DMS 273 treated with DMSO at 0.1 percent for 48 hours (cell line): Measurements from ENCODE around the gene SEMA3F.
"Not testable (repeated sequence)": the region's sequence is repeated elsewhere in the genome, so short reads cannot be mapped to it uniquely, and the experiment has no call there.

Experiments
- DNase-seq: peaks from one replicate; lab custom pipeline; 2025; lab: John Stamatoyannopoulos, UW

The SEMA3F gene

DNA sequence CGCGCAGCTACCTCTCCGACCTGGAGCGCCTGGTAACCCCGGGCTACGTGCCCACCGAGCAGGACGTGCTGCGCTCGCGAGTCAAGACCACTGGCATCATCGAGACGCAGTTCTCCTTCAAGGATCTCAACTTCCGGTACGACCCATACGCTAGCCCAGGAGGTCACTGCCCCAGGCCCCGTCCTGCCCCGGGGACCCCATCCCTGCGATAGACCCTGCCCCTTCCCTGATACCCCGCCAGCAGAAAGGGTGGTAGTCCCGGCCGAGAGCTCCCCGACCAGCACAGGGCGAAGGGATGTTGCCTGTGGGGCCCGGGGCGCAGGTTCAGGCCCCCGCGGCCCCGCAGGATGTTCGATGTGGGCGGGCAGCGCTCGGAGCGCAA is 38.6 kb downstream of the SEMA3F start:
- no peak for DNase-seq

DNA sequence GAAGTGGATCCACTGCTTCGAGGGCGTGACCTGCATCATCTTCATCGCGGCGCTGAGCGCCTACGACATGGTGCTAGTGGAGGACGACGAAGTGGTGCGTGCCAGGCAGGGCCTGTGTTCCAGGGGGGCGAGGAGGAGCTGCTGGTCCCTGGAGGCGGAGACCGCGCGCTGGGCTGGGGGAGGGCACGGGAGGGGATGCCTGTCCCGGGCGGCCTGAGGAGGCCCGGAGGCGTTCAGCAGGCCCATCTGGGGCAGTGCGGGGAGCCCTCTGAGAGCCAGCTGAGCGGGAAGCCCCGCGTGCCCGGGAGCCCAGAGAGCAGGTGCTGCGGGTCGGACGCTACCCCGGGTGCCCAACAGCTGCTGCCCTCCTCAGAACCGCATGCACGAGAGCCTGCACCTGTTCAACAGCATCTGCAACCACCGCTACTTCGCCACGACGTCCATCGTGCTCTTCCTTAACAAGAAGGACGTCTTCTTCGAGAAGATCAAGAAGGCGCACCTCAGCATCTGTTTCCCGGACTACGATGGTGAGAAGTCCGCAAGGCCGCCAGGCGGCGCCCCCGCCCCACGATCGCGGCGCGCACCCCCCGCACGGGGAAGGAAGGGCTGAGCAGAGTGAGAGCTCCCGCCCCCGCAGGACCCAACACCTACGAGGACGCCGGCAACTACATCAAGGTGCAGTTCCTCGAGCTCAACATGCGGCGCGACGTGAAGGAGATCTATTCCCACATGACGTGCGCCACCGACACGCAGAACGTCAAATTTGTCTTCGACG is 39.2 kb downstream of the SEMA3F start:
- DNase-seq = no peak

DNA sequence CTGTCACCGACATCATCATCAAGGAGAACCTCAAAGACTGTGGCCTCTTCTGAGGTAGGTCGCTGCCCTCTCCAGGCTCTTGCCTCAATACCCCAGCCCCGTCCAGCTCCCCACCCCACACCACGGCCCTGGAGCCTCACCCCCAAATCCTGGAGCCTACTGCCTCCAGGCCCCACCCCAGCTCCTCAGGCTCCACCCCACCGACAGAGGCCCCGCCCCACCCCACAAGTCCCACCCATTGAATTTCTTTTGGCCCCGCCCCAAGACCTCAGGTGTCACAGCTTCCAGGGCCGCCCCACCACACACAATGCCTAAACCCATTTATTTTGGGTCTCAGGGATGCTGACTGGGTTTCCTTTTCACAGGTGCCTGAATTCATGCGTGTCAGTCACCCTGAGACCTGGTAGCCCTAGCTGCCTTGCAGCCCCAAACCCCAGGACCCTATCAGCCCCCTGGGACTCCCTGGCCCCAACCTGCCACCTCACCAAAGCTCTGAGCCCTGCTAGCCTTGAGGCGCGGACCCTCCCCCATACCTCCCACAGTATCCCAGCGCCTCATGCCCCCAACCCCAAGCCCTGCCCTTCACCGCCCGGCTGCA is 39.9 kb downstream of the SEMA3F start:
- no peak for DNase-seq

DNA sequence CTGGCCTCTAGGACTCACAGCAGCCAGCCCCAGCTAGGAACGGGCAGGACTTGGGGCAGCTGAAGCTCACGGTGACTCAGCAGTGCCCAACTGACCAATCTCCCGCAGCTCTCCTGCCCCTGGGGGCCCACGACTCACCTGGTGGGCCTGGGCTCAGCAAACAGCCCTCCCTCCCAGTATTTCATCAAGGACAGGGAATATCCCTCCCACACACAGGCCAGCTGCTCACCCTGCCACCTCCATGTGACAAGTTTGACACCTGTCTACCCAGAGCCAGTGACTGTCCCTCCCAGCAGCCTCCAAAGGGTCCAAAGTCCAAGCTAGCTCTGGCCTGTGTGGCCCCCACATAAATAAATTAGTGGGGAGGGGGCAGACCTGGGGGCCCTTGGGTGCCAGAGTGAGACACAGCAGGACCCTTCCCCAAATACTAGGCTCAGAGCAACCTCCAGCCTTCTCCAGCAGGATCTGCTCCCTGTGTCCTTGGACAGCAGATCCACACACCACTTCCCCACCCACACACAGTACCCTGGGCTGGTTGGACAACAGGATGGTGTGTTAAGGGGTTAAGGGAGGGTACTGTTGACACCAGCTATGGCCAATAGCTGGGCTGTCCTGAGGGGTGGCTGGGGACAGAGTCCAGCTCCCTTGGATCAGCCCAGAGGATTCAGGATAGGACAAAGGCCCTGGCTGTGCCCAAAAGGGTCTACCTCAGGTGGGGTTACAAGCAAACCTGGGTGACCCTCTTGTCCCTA is 40.6 kb downstream of the SEMA3F start:
- DNase-seq = no peak

DNA sequence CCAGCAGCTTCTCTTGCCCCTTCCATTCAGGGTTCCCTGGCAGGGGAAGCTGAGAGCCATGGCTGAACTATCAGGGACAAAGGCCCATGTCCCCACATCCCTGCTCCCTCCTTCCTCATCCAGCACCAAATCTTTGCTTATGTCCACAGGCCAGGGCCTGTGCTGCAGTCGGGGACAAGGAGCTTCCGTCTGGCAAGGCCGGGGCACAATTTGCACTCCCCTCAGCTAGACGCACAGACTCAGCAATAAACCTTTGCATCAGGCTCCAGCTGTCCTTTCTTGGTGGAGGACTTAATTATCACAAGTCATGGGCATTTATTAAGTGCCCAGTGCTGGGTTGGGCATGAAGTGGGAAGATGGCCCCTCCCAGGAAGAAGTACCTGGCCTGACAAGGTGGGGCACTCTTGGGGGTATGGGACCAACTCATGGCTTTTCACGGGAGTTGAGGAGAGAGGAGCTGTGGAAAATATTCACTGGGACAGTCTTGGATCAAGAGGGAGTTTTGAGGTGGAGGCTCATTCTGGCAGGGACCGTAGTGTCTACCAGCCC is 41.2 kb downstream of the SEMA3F start:
- no peak for DNase-seq

DNA sequence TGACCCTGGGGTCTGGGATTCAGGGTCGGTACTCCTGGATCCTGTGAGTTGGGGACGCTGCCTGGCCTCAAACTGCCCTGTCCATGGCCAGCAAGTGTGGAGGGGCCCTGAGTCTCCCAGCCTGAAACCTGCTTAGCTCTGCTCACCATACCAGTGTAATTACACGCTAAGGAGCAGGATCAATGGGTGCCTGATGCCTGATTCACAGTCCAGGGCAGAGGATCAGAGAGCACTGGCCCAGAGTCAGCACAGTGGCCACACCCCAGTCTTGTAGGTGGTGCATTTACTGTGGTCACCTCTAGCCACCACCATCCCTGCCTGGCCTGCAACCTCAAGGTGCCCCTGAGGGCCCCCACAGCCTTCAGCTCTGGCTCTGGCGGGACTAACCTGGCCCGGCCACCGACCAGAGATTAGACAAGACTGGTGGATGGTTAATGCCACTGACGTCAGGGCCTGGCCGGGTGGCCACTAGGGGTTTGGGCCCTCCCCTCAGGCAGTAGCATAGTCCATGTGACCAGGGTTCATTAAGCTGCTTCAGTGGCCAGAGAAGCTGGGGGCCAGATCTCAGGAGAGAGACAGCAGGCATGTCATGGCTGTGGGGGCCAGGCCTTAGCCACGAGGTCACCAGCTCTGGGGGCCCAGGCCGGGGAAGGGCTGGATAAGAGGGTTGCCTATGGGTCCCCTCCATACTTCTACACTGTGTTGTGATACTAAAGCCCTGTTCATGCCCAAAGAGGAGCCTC is 46.6 kb downstream of the SEMA3F start:
- DNase-seq = no peak

DNA sequence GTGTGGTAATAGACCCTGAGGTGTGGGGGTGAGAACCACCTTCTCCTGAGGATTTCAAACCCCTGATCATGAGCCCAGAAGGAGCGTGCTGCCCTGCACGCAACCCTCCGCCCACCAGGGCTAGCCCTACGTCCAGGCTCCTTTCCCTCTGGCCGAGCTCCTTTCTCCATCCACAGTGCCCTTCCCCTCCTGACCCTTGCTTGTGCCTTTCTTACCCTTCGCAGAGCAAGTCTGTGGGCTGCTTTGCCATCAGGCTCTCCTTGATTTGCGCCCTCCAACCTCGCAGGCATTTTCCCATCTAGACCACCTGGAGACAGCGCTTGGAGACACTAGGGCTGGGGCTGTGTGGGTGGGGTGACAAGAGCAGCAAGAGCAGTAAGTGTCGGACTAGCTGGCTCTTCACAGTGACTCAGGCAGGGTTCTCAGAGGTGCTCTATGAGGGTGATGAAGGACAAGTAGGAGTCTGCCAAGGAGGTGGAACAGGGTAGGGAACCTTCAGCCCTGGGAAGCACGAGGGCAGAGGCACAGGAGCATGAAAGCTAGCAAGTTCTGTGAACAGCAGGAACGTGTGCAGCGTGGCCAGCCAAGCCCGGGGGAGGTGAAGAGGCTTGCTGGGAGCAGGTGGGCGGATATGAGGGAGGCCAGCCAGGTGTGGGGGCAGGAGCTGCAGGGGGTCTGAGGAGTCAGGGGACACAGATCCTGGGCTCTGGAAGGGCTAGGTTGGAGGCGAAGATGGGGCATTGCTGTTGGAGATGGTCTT is 47.4 kb downstream of the SEMA3F start:
- no peak for DNase-seq

DNA sequence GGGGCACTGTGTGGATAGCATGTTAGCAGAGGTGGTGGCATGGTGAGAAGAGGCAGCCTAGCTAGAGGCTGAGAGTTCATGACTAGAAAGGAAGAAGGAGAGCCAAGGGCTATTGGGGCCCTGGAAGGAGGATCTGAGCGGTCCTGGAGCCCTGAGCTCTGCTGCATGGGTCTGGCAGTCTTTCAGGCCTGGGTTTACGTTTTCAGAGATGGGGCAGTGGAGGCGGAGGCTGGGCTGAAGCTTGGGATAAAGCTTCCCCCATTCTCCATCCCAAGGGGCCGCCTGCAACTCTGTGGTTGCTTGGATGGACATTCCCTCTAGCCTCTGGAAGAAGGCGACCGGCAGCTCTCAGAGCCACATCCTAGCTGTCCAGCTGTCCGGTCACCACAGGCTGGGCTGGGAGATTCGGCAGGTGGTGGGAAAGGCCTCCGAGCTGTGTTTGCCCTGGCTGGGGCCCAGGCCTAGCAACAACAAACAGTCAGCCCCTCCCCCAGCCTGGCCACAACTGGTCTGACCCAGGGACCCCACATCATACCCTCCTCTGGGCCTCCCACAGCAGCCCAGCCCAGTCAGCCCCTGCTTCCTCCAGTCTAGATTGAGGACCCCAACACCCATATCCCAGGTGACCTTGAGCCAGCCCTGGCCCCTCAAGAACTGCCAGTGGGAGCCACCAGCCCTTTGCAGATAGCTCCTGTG is 48.1 kb downstream of the SEMA3F start:
- DNase-seq = no peak

DNA sequence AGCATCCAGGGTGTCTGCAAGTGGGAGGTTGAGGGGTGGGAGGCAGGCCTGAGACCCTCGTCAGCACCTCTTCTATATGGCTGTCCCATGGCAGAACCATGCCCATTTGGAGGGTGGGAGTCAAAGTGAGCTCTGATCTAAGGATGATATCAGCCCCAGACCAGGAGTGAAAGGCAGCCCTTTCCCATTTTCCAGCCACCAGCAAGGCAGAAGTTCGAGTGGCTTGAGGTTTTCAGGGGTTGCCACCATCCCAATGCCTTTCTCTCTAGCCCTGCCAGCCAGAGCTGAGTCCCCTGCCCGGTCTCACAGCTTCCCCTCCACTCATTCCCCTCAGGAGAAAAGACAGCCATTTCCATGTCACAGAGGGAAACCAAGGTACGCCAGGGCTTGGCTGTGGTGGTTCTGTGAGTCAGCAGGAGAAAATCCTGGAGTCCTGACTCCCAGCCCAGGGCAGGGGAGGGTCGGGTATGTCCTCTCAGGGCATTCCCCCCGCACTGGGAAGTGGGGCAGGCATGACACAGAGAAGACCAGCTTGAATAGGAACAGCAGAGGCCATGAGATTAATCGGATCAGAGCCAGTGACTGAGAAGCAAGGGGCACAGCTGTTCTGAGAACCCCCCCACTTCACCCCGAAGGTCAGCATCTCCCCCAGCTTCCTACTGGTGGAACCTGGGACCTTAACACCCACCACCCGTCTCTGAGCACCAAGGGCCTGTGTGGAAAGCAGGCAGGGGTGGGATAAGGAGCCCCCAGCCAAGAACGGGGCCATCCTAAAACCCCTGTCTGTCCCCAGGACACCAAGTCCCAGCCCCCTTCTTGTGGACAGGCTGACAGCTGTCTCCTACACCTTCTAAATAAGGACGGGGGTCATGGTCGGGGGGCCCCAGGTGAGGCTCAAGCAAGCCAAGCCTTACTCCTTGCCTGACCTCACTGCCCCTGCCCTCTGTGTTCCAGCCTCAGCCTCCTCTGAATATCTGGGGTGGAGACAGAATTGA is 49.0 kb downstream of the SEMA3F start:
- DNase-seq = no peak

DNA sequence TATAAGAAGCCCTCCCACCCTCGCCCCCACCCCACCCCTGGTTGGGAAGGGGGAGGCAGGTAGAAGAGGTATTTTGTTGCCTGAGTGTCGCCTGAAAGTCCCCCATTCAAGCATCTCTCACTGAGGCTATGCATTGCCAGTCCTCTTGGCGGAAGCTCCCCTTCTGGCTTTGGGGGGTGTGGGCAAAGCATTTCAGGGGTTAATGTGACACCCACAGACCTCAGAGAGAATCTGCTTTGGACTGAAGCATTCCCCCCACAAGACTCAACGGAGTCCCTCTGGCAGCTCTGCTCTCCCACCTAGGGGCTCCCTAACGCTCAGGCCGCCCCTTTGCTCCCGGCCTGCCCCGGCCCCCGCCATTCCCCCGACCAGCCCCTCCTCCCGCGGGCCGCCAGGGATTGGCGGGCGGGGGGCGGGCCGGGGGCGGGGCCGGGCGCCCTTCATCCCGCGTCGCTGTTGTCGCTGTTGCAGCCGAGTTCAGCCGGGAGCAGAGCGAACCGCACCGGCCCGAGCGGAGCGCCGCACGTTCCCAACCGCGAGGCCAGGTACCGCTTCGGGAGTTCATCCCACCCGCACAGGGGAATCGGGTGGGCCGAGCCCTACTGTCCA is 49.8 kb downstream of the SEMA3F start, which contains the start of gene SLC38A3:
TSS of gene SLC38A3 (plus strand) at position 468 of the 609 bp plus-strand sequence. CDS start 8,929 bp downstream, outside the sequence.
- no peak for DNase-seq

DNA sequence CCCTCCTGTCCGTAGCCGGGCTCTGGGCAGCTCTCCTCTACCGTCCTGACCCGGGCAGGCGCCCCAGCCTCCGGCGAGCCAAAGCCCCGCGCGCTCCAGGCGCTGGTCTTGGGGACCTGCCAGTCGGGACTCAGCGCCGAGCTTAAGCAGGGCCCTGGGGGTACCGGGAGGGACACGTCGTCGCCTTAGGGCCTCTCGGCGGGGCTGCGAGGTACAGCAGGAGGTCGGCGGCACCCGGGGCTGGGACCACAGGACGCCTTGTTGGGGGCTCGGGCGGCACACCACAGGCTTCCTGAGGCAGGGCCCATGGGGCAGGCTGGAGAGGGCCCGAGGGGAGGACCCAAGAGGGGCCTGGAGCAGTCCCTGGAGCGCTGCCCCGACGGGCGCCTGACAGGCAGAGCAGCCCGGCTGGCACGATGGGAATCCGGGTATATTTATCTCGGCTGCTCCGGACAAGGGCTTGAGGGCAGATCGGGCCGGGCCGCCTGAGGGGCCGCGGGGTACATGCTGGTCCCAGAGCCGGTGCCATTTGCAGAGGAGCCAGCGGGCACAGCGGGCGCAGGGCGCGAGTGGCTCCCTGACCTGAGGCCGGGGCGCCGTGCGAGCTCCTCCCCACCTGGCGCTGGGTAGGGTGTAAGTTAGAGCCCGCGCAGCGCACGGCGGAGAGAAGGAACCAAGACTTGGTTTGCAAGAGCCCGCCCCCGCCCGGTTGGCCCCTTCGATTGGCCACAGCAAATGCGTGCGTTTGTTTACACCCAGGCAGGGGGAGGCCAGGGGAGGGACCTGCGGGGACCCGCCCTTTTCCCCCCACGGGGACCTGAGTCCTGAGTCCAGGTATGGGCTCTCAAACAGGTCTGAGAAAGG is 50.5 kb downstream of the SEMA3F start:
- DNase-seq = no peak

DNA sequence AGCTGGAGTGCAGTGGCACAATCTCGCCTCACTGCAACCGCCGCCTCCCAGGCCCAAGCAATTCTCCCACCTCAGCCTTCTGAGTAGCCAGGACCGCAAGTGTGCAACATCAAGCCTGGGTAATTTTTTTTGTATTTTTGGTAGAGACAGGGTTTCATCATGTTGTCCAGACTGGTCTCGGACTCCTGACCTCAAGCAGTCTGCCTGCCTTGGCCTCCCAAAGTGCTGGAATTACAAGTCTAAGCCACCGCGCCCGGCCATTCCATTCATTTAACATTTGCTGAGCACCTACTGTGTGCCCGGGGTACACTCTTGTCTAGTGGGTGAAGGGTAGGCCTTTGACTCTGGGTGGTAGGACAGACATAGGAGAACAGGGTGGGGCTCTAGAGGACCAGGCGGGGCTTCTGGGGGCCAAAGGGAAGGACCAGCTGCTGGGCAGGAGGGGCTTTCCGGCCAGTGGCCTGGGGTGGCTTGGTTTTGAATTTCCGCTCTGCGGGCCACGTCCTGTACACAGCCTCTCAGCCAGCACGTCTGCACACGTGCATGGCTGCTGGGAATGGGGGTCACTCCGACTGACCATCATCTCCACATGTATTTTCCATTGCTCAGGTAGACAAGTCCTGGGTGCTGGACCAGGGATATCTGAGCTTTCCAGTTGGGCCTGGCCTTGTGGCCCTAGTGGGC is 52.4 kb downstream of the SEMA3F start:
- DNase-seq = no peak

DNA sequence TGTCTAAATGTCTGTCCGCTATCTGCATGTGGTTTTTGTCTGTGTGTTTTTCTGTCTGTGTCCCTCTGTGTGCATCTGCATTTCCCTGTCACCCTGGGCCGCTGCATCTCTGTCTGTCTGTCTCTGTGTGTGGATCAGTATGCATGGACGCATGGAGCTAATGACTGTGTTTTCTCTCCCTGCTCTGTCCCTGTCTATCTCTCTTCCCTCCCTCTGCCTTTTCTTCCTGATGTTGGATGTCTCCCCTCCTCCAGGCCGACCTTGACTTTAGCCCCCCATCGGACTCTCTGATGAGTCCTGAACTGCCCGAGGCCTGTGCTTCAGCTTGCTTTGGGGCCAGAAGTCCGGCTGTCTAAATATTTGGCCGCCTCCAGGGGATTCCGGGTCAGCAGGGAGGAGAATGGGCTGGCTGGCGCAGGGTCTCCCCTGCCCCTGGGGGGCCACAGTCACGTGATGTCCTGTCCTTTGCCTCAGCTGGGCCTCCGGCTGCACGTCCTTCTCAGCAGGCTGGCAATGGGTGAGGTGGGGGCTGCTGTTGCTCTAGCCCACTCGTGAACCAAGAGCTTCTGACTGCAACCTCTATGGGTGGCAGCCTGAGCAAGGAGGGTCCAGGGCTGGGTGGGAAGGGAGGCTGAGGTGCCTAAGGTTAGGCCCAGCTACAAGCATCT is 53.7 kb downstream of the SEMA3F start:
- DNase-seq = no peak

DNA sequence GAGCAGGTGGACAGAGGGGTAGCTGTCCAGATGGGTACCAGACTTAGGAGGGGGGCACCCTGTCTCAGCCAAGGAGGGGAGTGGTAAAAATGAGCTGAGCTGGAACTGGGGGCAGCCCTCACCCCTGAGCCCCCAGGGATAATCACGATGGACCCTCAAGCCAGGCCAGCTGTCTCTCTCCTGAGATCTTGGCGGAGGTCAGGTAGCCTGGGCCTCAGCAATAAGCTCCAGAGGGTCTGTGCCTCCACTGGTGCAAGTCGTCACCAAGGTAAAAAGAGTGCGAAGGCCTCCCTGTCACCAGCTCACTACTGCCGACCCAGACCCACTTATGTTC is 55.0 kb downstream of the SEMA3F start:
- DNase-seq = no peak

DNA sequence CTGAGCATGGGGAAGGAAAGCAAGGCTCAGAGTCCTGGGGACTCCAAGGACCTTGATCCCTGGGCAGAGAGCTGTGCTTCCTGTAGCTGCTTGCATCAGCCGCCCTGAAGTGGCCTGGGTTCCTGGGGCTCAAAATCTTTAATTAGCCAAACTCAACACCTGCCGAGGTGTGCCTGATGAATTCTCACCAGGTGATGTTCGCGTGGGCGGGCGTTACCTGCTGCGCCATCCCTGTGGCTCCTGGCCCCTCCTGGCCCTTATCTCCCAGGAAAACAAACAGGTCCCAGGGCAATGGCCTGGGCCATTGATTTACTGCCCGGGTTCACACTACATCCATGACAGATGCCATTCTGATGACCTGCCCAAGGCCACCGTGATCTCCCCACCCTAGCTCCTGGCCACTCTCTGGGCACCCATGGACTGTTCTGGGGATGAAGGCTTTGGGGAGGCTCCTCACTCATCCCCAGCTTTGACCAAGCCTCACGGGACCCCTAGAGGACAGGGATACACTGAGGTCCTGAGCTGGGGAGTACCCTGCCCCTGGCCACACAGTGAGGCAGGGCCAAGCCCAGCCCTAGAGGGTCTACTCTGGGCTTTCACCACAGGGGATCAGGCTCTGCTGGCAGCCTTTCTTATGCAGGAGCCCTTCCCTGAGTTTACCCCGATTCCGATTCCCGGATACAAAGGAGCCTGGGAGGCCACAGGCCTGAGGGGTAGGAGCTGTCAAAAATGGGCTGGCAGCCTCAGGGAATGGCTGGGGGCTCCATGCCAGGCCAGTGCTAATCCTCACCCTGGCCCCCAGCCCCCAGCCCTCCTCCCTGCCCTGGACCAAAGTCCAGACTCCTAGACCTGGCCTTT is 55.6 kb downstream of the SEMA3F start:
- DNase-seq = no peak

DNA sequence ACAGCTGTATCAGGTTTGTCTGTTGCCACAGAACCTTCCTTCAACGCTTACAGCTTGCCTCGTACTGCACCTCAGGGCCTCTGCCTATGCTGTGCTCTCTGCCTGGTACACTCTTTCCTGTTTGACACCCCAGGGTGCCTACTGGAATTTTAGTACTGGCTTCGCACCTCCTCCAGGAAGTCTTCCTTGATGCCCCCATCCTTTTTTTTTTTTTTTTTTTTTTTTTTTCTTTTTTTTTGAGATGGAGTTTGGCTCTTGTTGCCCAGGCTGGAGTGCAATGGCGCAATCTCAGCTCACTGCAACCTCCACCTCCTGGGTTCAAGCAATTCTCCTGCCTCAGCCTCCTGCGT is 56.2 kb downstream of the SEMA3F start:
- not testable (repeated sequence) for DNase-seq
